OCI-LY7 (cell line): ENCODE results near the gene ARHGEF19. TPM values are rescaled to one million over a fixed set of nuclear protein-coding genes. Genes with fewer than 3 reads are reported as not detected.

Source experiments
- BruUV-seq: library from RNA; stranded (reverse); fragments of 400-500 nt; replicated peaks from 2 replicates; lab custom pipeline; 2021; lab: Mats Ljungman, UMichigan
- CTCF ChIA-PET: fragments of 300-600 bp; sonication (Branson Sonifier 250); formaldehyde crosslinking; loops from one replicate; lab custom pipeline; 2022; ENCODE audit warnings: antibody characterized with exemption; ENCODE audit not compliant: unreplicated experiment; lab: Charles Lee
- POLR2A ChIA-PET: fragments of 300-600 bp; sonication (Branson Sonifier 250); formaldehyde crosslinking; loops from one replicate; lab custom pipeline; 2022; ENCODE audit warnings: antibody characterized with exemption; lab: Charles Lee
- DNase-seq: peaks from one replicate; pipeline ENCODE4 v3.0.0-alpha.2; 2015; ENCODE audit warnings: low spot score
- H2AFZ ChIP-seq: fragments of 200-600 bp; sonication (generic), shearing (Covaris generic); 2 replicates; pipeline ENCODE4 v1.6.1; 2014; ENCODE audit warnings: mild to moderate bottlenecking, antibody characterized with exemption, low read length, moderate library complexity
- H3K27ac ChIP-seq: fragments of 200-600 bp; sonication (generic); 2 replicates; pipeline ENCODE4 v1.5.1; 2014; ENCODE audit warnings: mixed run types, low read depth, mild to moderate bottlenecking, moderate library complexity, low read length, inconsistent platforms; ENCODE audit not compliant: poor library complexity, severe bottlenecking
- H3K36me3 ChIP-seq: fragments of 200-600 bp; sonication (generic); 2 replicates; pipeline ENCODE4 v1.6.1; 2014; ENCODE audit warnings: mild to moderate bottlenecking, antibody characterized with exemption, low read length, moderate library complexity, mixed read lengths; ENCODE audit not compliant: insufficient read depth
- H3K4me1 ChIP-seq: fragments of 200-600 bp; sonication (generic); 2 replicates; pipeline ENCODE4 v1.5.1; 2014; ENCODE audit warnings: mild to moderate bottlenecking, low read length; ENCODE audit not compliant: insufficient read depth, poor library complexity, severe bottlenecking
- H3K4me2 ChIP-seq: fragments of 200-600 bp; sonication (generic); 2 replicates; pipeline ENCODE4 v1.6.1; 2014; ENCODE audit warnings: mild to moderate bottlenecking, low read length
- H3K4me3 ChIP-seq: fragments of 200-600 bp; sonication (generic); 2 replicates; pipeline ENCODE4 v1.5.1; 2014; ENCODE audit warnings: mild to moderate bottlenecking, low read depth, low read length; ENCODE audit not compliant: poor library complexity, severe bottlenecking
- H3K79me2 ChIP-seq: fragments of 200-600 bp; sonication (generic); 2 replicates; pipeline ENCODE4 v1.6.1; 2016; ENCODE audit warnings: low read depth, mild to moderate bottlenecking, low read length, moderate library complexity, mixed read lengths; ENCODE audit not compliant: insufficient read depth
- H3K9me2 ChIP-seq: fragments of 200-600 bp; sonication (generic); 2 replicates; pipeline ENCODE4 v1.6.1; 2016; ENCODE audit warnings: mild to moderate bottlenecking, low read length, mixed read lengths; ENCODE audit not compliant: insufficient read depth
- H3K9me3 ChIP-seq: fragments of 200-600 bp; sonication (generic); 2 replicates; pipeline ENCODE4 v1.6.1; 2014; ENCODE audit warnings: mild to moderate bottlenecking, mixed run types, low read length, mixed read lengths
- H4K20me1 ChIP-seq: fragments of 200-600 bp; sonication (generic); 2 replicates; pipeline ENCODE4 v1.6.1; 2014; ENCODE audit warnings: mild to moderate bottlenecking, antibody characterized with exemption, low read length, moderate library complexity, mixed read lengths; ENCODE audit not compliant: insufficient read depth
- EZH2phosphoT487 ChIP-seq: fragments of 200-600 bp; sonication (generic); IDR thresholded peaks from 2 replicates; pipeline ENCODE4 v1.6.1; 2018; ENCODE audit warnings: low read depth, borderline replicate concordance, mild to moderate bottlenecking, mixed run types, antibody characterized with exemption, low read length, moderate library complexity, mixed read lengths
- intact Hi-C: fragments of 100-400 bp; cut with micrococcal nuclease; formaldehyde crosslinking; loops from one replicate; pipeline ENCODE4 v1.10.0; 2022; ENCODE audit not compliant: unreplicated experiment
- total RNA-seq, 2 experiments: library from RNA; depleted of rRNA in 1 of 2; stranded (reverse); fragments of >200 nt in 1 of 2; shearing (Covaris generic) in 1 of 2; gene quantifications; 2 replicates each; pipeline ENCODE4 v1.2.3, GENCODE V29; 2014 to 2022
- TF ChIP-seq, protein P1 (sequence below): fragments of 200-600 bp; sonication (generic); conservative IDR thresholded peaks from 2 replicates; pipeline ENCODE4 v1.5.1; 2014; ENCODE audit warnings: mild to moderate bottlenecking, antibody characterized with exemption, low read length, moderate library complexity, mixed read lengths

ARHGEF19 gene
- total RNA-seq, 2 experiments from 2014 or later, result 2.7 to 6.2 TPM

DNA sequence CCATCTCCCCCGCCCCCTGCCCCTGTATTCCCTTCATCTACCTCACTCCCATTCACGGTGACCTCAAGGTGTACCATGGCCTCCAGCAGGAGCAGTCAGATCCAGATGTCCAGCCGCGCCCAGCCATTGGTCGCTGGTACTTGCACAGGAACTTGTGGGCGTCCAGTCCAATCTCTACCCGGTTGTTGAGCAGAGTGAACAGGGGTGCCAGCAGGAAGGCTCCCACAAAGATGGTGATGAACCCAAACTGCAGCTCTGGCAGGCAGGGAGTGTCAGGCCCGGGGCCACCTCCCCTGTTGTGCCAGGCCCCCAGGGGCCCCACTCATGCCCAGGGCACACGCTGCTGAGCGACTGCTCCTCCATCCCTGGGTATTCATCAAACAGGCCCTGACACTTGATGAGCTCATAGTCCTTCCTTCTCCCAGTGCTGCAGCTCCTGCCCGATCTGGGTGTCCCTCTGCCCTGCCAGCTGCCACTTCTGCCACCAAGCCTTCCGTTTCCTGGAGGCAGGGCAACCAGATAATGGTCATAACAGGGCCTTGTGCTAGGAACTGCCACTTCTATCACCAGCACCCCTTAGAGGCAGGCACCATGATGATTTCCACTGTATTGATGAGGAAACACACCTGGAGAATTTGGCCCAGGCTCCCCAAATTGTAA, 5.7 kb upstream of the ARHGEF19 start:
- Histone ChIP-seq H3K79me2 (no peaks in the 10 kb centered on the region), H3K4me1 (peaks cover 16% of the 10 kb centered on the region), H3K4me3 (no peak overlapping the region), H3K9me2 (no peaks in the 10 kb centered on the region), H3K27ac (no peak overlapping the region), H3K9me3 (no peaks in the 10 kb centered on the region), H3K36me3 (no peaks in the 10 kb centered on the region), H4K20me1 (no peaks in the 10 kb centered on the region), H2AFZ (0 out of 2 replicates have a peak overlapping the region, but pooled peaks have one; percentile 13), H3K4me2 (peak overlapping the region; percentile 80; the same call in 1 of the 2 replicates)
- intact Hi-C loops, result no loop called here
- no peak for TF ChIP-seq EZH2phosphoT487
- TF ChIP-seq, protein P1, sequence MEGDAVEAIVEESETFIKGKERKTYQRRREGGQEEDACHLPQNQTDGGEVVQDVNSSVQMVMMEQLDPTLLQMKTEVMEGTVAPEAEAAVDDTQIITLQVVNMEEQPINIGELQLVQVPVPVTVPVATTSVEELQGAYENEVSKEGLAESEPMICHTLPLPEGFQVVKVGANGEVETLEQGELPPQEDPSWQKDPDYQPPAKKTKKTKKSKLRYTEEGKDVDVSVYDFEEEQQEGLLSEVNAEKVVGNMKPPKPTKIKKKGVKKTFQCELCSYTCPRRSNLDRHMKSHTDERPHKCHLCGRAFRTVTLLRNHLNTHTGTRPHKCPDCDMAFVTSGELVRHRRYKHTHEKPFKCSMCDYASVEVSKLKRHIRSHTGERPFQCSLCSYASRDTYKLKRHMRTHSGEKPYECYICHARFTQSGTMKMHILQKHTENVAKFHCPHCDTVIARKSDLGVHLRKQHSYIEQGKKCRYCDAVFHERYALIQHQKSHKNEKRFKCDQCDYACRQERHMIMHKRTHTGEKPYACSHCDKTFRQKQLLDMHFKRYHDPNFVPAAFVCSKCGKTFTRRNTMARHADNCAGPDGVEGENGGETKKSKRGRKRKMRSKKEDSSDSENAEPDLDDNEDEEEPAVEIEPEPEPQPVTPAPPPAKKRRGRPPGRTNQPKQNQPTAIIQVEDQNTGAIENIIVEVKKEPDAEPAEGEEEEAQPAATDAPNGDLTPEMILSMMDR, result no peak
- no TSS peak for BruUV-seq
- no peak for DNase-seq
- CTCF ChIA-PET, result interaction anchor here (0.6 to 1.1 kb wide), 2 partner anchors 119 to 139 kb away, joined by 3 read pairs; no protein-coding TSS in a partner anchor
- POLR2A ChIA-PET, result interaction anchor here (1.0 to 1.1 kb wide), 2 partner anchors 12 to 269 kb away, joined by 3 to 7 read pairs; no protein-coding TSS in a partner anchor

DNA sequence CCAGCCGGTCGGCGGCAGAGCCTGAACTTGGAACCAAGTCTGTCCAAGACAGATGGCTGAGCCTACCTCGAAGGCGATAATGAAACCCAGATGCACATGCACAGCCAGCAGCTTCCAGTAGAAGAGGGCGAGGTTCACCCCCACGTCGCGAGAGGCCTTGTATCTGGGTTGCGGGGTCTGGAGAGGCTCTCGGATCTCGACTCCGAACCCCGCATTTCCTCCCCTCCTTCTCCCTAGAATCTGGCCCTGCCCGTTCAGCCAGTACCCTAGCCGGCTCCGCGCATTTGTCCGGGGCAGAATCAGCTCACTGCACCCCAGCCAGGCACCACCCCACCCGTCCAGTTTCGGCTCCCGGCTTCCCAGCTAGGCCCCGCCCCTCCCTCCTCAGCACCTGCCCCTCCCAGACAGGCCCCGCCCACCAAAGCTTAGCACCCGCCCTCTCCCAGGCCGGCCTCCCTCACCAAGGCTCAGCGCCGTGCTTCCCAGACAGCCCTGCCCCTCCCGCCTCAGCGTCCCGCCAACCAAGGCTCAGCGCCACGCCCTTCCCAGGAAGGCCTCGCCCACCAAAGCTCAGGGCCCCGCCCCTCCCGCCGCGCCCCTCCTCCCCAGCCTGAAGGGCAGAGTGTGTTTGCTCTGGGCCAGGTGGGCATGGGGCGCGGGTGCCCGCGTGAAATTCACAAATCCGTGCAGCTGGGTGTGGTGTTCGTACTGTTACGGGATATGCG, 4.8 kb upstream of the ARHGEF19 start:
- H3K4me2 ChIP-seq, result peak overlapping the region; percentile 80
- peak overlapping the region; percentile 65 for H3K4me3 ChIP-seq
- ChIA-PET CTCF (interaction anchor here (0.7 to 1.1 kb wide), 2 partner anchors 37 to 138 kb away, joined by 3 to 4 read pairs; no protein-coding TSS in a partner anchor), POLR2A (interaction anchor here (0.5 to 1.1 kb wide), 7 partner anchors 10 to 270 kb away, joined by 3 to 7 read pairs (median 3); no protein-coding TSS in a partner anchor)
- H3K79me2 ChIP-seq, result no peaks in the 10 kb centered on the region
- intact Hi-C loops, result no loop called here
- no peaks in the 10 kb centered on the region for H3K36me3 ChIP-seq
- no peak overlapping the region for H3K27ac ChIP-seq
- no peaks in the 10 kb centered on the region for H4K20me1 ChIP-seq
- H2AFZ ChIP-seq, result peak overlapping the region; percentile 70
- TF ChIP-seq EZH2phosphoT487, result no peak
- TF ChIP-seq, protein P1, result no peak
- H3K9me2 ChIP-seq, result no peaks in the 10 kb centered on the region
- DNase-seq, result peak; percentile 97
- H3K9me3 ChIP-seq, result no peaks in the 10 kb centered on the region
- H3K4me1 ChIP-seq, result peaks cover 16% of the 10 kb centered on the region
- no TSS peak for BruUV-seq
